Hepatocyte (in vitro differentiated cells): ENCODE results near the gene DMXL1. TPM values are rescaled to one million over a fixed set of nuclear protein-coding genes. Genes with fewer than 3 reads are reported as not detected.

Experiments
- DNase-seq: peaks from one replicate; pipeline ENCODE4 v3.0.0-alpha.2; 2016; ENCODE audit warnings: low spot score
- H2AFZ ChIP-seq: fragments of 200-600 bp; sonication (generic); 2 replicates; pipeline ENCODE4 v1.6.0; 2016; ENCODE audit warnings: antibody characterized with exemption, mild to moderate bottlenecking
- H3K27ac ChIP-seq: fragments of 200-600 bp; sonication (generic); 2 replicates; pipeline ENCODE4 v1.5.1; 2016; ENCODE audit warnings: mild to moderate bottlenecking
- H3K27me3 ChIP-seq: fragments of 200-600 bp; sonication (generic); 2 replicates; pipeline ENCODE4 v1.6.1; 2016
- H3K36me3 ChIP-seq: fragments of 200-600 bp; sonication (generic); replicated peaks from 2 replicates; pipeline ENCODE4 v1.5.1; 2016; ENCODE audit warnings: low read depth; ENCODE audit not compliant: insufficient read depth
- H3K4me1 ChIP-seq: fragments of 200-600 bp; sonication (generic); 2 replicates; pipeline ENCODE4 v1.5.1; 2016; ENCODE audit warnings: mild to moderate bottlenecking, moderate library complexity; ENCODE audit not compliant: insufficient read depth
- H3K4me2 ChIP-seq: fragments of 200-600 bp; sonication (generic); 2 replicates; pipeline ENCODE4 v1.6.0; 2016
- H3K4me3 ChIP-seq: fragments of 200-600 bp; sonication (generic); 2 replicates; pipeline ENCODE4 v1.5.1; 2016; ENCODE audit warnings: mild to moderate bottlenecking
- H3K79me2 ChIP-seq: fragments of 200-600 bp; sonication (generic); 2 replicates; pipeline ENCODE4 v1.6.0; 2017; ENCODE audit warnings: mild to moderate bottlenecking
- H3K9me2 ChIP-seq: fragments of 200-600 bp; sonication (generic); replicated peaks from 2 replicates; pipeline ENCODE4 v1.6.0; 2017; ENCODE audit warnings: mild to moderate bottlenecking; ENCODE audit not compliant: insufficient read depth
- H3K9me3 ChIP-seq: fragments of 200-600 bp; sonication (generic); 2 replicates; pipeline ENCODE4 v1.5.1; 2016; ENCODE audit warnings: low read depth, mild to moderate bottlenecking
- H4K20me1 ChIP-seq: fragments of 200-600 bp; sonication (generic); 2 replicates; pipeline ENCODE4 v1.6.0; 2016; ENCODE audit warnings: mild to moderate bottlenecking; ENCODE audit not compliant: insufficient read depth, poor library complexity, severe bottlenecking
- EZH2 ChIP-seq: fragments of 200-600 bp; sonication (generic); IDR thresholded peaks from 2 replicates; pipeline ENCODE4 v1.6.1; 2016; ENCODE audit warnings: antibody characterized with exemption, mild to moderate bottlenecking, borderline replicate concordance
- EZH2phosphoT487 ChIP-seq: fragments of 200-600 bp; sonication (generic); IDR thresholded peaks from one replicate; pipeline ENCODE4 v1.6.1; 2018; ENCODE audit warnings: antibody characterized with exemption, mild to moderate bottlenecking, low read depth, moderate library complexity; ENCODE audit not compliant: unreplicated experiment, severe bottlenecking
- WGBS: methylation state at CpG from one replicate; pipeline ENCODE4 v1.1.6; 2016; ENCODE audit warnings: low lambda C conversion rate; ENCODE audit errors: missing lambda C conversion rate; 5-methylcytosine and 5-hydroxymethylcytosine counted together
- polyA plus RNA-seq: library from polyadenylated mRNA; unstranded; fragments of >200 nt; fragmentation: Nextera tagmentation; extraction: Ambion mirVana; gene quantifications from 2 replicates; pipeline ENCODE4 v1.2.1, GENCODE V29; 2016
- total RNA-seq: library from RNA; depleted of rRNA; stranded (reverse); fragments of >200 nt; gene quantifications from 2 replicates; pipeline ENCODE4 v1.2.3, GENCODE V29; 2014
- TF ChIP-seq, protein P1 (sequence below): fragments of 200-600 bp; sonication (generic); IDR thresholded peaks from 2 replicates; pipeline ENCODE4 v1.5.1; 2016; ENCODE audit warnings: antibody characterized with exemption, mild to moderate bottlenecking; ENCODE audit not compliant: poor library complexity

DMXL1 gene
- total and polyA plus RNA-seq, 2 experiments from 2014 or later = 13.3 to 46.1 TPM

GRCh38 chr5:119076080-119076479, 5.2 kb downstream of the DMXL1 start:
- Histone ChIP-seq H2AFZ (no peak overlapping the region), H3K4me3 (no peak overlapping the region), H3K9me2 (no peaks in the 10 kb centered on the region), H3K9me3 (no peaks in the 10 kb centered on the region), H3K4me2 (no peak overlapping the region), H3K27ac (no peak overlapping the region), H3K36me3 (no peaks in the 10 kb centered on the region), H3K4me1 (peaks cover 25% of the 10 kb centered on the region), H3K79me2 (peaks cover 97% of the 10 kb centered on the region), H3K27me3 (no peaks in the 10 kb centered on the region), H4K20me1 (peaks cover 29% of the 10 kb centered on the region)
- TF ChIP-seq EZH2 (no peak), EZH2phosphoT487 (no peak)
- TF ChIP-seq, protein P1, sequence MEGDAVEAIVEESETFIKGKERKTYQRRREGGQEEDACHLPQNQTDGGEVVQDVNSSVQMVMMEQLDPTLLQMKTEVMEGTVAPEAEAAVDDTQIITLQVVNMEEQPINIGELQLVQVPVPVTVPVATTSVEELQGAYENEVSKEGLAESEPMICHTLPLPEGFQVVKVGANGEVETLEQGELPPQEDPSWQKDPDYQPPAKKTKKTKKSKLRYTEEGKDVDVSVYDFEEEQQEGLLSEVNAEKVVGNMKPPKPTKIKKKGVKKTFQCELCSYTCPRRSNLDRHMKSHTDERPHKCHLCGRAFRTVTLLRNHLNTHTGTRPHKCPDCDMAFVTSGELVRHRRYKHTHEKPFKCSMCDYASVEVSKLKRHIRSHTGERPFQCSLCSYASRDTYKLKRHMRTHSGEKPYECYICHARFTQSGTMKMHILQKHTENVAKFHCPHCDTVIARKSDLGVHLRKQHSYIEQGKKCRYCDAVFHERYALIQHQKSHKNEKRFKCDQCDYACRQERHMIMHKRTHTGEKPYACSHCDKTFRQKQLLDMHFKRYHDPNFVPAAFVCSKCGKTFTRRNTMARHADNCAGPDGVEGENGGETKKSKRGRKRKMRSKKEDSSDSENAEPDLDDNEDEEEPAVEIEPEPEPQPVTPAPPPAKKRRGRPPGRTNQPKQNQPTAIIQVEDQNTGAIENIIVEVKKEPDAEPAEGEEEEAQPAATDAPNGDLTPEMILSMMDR = no peak
- no peak for DNase-seq
- 52% methylated on average over 1 of the region's 1 CpG for WGBS

DNA sequence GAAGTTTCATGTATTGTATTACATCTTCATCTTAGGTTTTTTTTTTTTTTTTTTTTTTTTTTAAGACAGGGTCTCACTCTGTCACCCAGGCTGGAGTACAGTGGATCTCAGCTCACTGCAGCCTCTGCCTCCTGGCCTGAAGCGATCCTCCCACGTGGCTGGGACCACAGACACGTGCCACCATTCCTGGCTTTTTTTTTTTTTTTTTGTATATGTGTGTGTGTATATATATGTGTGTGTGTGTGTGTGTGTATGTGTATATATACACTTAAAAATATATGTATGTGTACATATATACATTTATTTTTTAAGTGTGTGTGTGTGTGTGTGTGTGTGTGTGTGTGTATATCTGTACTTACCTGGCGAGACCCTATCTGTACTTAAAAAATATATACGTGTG, 6.6 kb downstream of the DMXL1 start:
- no peak overlapping the region for H3K27ac ChIP-seq
- H3K36me3 ChIP-seq = no peaks in the 10 kb centered on the region
- H3K9me2 ChIP-seq = no peaks in the 10 kb centered on the region
- no peaks in the 10 kb centered on the region for H3K27me3 ChIP-seq
- no peak overlapping the region for H3K4me3 ChIP-seq
- H3K4me2 ChIP-seq = no peak overlapping the region
- no peak for TF ChIP-seq EZH2
- TF ChIP-seq, protein P1 = no peak
- TF ChIP-seq EZH2phosphoT487 = no peak
- H2AFZ ChIP-seq = no peak overlapping the region
- peaks cover 98% of the 10 kb centered on the region for H3K79me2 ChIP-seq
- peaks cover 25% of the 10 kb centered on the region for H3K4me1 ChIP-seq
- H4K20me1 ChIP-seq = peaks cover 29% of the 10 kb centered on the region
- DNase-seq = no peak
- no peaks in the 10 kb centered on the region for H3K9me3 ChIP-seq
- 92% methylated on average over 5 of the region's 5 CpGs for WGBS

DNA sequence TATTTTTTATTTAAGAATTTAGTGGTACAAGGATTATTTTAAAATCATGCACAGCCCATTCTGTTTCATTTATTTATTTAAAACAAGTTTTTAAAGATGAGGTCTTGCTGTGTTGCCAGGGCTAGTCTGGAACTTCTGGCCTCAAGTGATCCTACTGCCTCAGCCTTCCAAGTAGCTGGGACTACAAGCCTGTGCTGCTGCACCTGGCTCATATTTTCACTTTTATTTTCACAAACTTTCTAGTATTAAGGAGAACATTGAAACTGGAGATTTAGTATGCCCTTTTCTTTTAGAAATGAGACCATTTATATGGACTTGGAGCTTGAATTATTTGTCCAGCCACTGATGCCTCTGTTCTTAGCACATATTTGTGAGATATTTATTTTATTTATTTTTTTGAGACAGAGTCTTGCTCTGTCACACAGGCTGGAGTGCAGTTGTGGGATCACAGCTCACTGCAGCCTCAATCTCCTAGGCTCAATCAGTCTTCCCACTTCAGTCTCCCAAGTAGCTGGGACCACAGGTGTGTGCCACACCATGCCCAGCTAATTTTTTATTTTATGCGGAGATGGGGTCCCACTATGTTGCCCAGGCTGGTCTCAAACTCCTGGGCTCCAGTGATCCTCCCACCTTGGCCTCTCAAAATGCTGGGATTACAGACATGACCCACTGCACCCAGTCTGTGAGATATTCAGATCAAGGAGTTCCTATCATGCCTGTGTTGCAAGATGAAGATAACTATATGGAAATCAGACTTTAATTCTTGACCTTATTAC, 7.4 kb downstream of the DMXL1 start:
- Histone ChIP-seq H3K27ac (no peak overlapping the region), H3K9me2 (no peaks in the 10 kb centered on the region), H3K4me3 (no peak overlapping the region), H3K4me1 (peaks cover 20% of the 10 kb centered on the region), H3K79me2 (peaks cover 98% of the 10 kb centered on the region), H3K4me2 (no peak overlapping the region), H2AFZ (no peak overlapping the region), H3K9me3 (no peaks in the 10 kb centered on the region), H3K27me3 (no peaks in the 10 kb centered on the region), H3K36me3 (no peaks in the 10 kb centered on the region), H4K20me1 (peaks cover 29% of the 10 kb centered on the region)
- TF ChIP-seq EZH2 (no peak), EZH2phosphoT487 (no peak)
- TF ChIP-seq, protein P1 = no peak
- 94% methylated on average over 1 of the region's 1 CpG for WGBS
- no peak for DNase-seq
